OCI-LY1 (cell line): ENCODE results near the gene PIEZO1.

Experiments
- H2AFZ ChIP-seq: fragments of 200-600 bp; sonication (generic), shearing (Covaris generic); 2 replicates; pipeline ENCODE4 v1.6.0; 2014; ENCODE audit warnings: antibody characterized with exemption, mild to moderate bottlenecking, low read length
- H3F3A ChIP-seq: fragments of 200-600 bp; sonication (generic), shearing (Covaris generic); 2 replicates; pipeline ENCODE4 v1.6.0; 2014; ENCODE audit warnings: mild to moderate bottlenecking, antibody characterized with exemption, low read length, moderate library complexity; ENCODE audit not compliant: insufficient read depth
- H3K27ac ChIP-seq: fragments of 200-600 bp; sonication (generic); 2 replicates; pipeline ENCODE4 v1.5.1; 2014; ENCODE audit warnings: low read length, mixed run types, mild to moderate bottlenecking, low read depth; ENCODE audit not compliant: poor library complexity, severe bottlenecking
- H3K27me3 ChIP-seq: fragments of 200-600 bp; sonication (generic); 2 replicates; pipeline ENCODE4 v1.6.0; 2014; ENCODE audit warnings: antibody characterized with exemption, mild to moderate bottlenecking, low read length, moderate library complexity; ENCODE audit not compliant: insufficient read depth
- H3K36me3 ChIP-seq: fragments of 200-600 bp; sonication (generic); 2 replicates; pipeline ENCODE4 v1.6.1; 2014; ENCODE audit warnings: mild to moderate bottlenecking, antibody characterized with exemption, low read length, moderate library complexity, mixed read lengths; ENCODE audit not compliant: insufficient read depth
- H3K4me1 ChIP-seq: fragments of 200-600 bp; sonication (generic); 2 replicates; pipeline ENCODE4 v1.5.1; 2014; ENCODE audit warnings: mild to moderate bottlenecking, low read length, moderate library complexity; ENCODE audit not compliant: insufficient read depth, severe bottlenecking
- H3K4me2 ChIP-seq: fragments of 200-600 bp; sonication (generic), shearing (Covaris generic); 2 replicates; pipeline ENCODE4 v1.6.1; 2014; ENCODE audit warnings: low read length
- H3K4me3 ChIP-seq: fragments of 200-600 bp; sonication (generic); 2 replicates; pipeline ENCODE4 v1.5.1; 2014; ENCODE audit warnings: low read length, low read depth, mild to moderate bottlenecking, mixed read lengths; ENCODE audit not compliant: poor library complexity, severe bottlenecking
- H3K79me2 ChIP-seq: fragments of 200-600 bp; shearing (Covaris generic); 2 replicates; pipeline ENCODE4 v1.6.1; 2016; ENCODE audit warnings: mixed run types, low read length, mixed read lengths; ENCODE audit not compliant: insufficient read depth
- H3K9ac ChIP-seq: fragments of 200-600 bp; sonication (generic), shearing (Covaris generic); 2 replicates; pipeline ENCODE4 v1.6.1; 2014; ENCODE audit warnings: mild to moderate bottlenecking, low read length, mixed read lengths
- H3K9me2 ChIP-seq: fragments of 200-600 bp; sonication (generic), shearing (Covaris generic); 2 replicates; pipeline ENCODE4 v1.6.1; 2014; ENCODE audit warnings: low read depth, mild to moderate bottlenecking, low read length, mixed read lengths
- H3K9me3 ChIP-seq: fragments of 200-600 bp; shearing (Covaris generic); 2 replicates; pipeline ENCODE4 v1.6.1; 2014; ENCODE audit warnings: low read length, mixed read lengths
- H4K20me1 ChIP-seq: fragments of 200-600 bp; sonication (generic), shearing (Covaris generic); 2 replicates; pipeline ENCODE4 v1.6.0; 2016; ENCODE audit warnings: mild to moderate bottlenecking, low read length; ENCODE audit not compliant: insufficient read depth
- EZH2 ChIP-seq: fragments of 200-600 bp; sonication (generic), shearing (Covaris generic); IDR thresholded peaks from 2 replicates; pipeline ENCODE4 v1.8.0; 2017; ENCODE audit warnings: borderline replicate concordance, mixed run types, mild to moderate bottlenecking, antibody characterized with exemption, low read length, moderate library complexity, mixed read lengths
- TF ChIP-seq, protein P1 (sequence below): fragments of 200-600 bp; sonication (generic), shearing (Covaris generic); IDR thresholded peaks from 2 replicates; pipeline ENCODE4 v1.5.1; 2017; ENCODE audit warnings: mild to moderate bottlenecking, antibody characterized with exemption, low read length, moderate library complexity, mixed read lengths

Gene PIEZO1

GRCh38 chr16:88777471-88778270, 7.3 kb downstream of the PIEZO1 start:
- Histone ChIP-seq H3K36me3 (no peaks in the 10 kb centered on the region), H3K9ac (no peak overlapping the region), H4K20me1 (no peaks in the 10 kb centered on the region), H3K4me1 (peaks cover 5% of the 10 kb centered on the region), H3K4me2 (no peak overlapping the region), H3K27me3 (peaks cover 3% of the 10 kb centered on the region; the same call in 1 of the 2 replicates), H3K9me2 (no peaks in the 10 kb centered on the region), H3K79me2 (no peaks in the 10 kb centered on the region), H3F3A (no peaks in the 10 kb centered on the region), H3K9me3 (no peaks in the 10 kb centered on the region), H3K27ac (no peak overlapping the region), H3K4me3 (no peak overlapping the region), H2AFZ (no peak overlapping the region)
- TF ChIP-seq EZH2: no peak
- TF ChIP-seq, protein P1, sequence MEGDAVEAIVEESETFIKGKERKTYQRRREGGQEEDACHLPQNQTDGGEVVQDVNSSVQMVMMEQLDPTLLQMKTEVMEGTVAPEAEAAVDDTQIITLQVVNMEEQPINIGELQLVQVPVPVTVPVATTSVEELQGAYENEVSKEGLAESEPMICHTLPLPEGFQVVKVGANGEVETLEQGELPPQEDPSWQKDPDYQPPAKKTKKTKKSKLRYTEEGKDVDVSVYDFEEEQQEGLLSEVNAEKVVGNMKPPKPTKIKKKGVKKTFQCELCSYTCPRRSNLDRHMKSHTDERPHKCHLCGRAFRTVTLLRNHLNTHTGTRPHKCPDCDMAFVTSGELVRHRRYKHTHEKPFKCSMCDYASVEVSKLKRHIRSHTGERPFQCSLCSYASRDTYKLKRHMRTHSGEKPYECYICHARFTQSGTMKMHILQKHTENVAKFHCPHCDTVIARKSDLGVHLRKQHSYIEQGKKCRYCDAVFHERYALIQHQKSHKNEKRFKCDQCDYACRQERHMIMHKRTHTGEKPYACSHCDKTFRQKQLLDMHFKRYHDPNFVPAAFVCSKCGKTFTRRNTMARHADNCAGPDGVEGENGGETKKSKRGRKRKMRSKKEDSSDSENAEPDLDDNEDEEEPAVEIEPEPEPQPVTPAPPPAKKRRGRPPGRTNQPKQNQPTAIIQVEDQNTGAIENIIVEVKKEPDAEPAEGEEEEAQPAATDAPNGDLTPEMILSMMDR: no peak

GRCh38 chr16:88775825-88776224, 9.2 kb downstream of the PIEZO1 start:
- no peak overlapping the region for H3K27ac ChIP-seq
- TF ChIP-seq EZH2: no peak
- TF ChIP-seq, protein P1: no peak
- no peaks in the 10 kb centered on the region for H3K9me2 ChIP-seq
- H3K36me3 ChIP-seq: no peaks in the 10 kb centered on the region
- H3K4me2 ChIP-seq: no peak overlapping the region
- H3K79me2 ChIP-seq: no peaks in the 10 kb centered on the region
- no peaks in the 10 kb centered on the region for H4K20me1 ChIP-seq
- H3K27me3 ChIP-seq: peaks cover 3% of the 10 kb centered on the region; the same call in 1 of the 2 replicates
- no peaks in the 10 kb centered on the region for H3K9me3 ChIP-seq
- no peak overlapping the region for H3K4me3 ChIP-seq
- H3K4me1 ChIP-seq: peaks cover 8% of the 10 kb centered on the region
- H3F3A ChIP-seq: no peaks in the 10 kb centered on the region
- H2AFZ ChIP-seq: no peak overlapping the region
- H3K9ac ChIP-seq: no peak overlapping the region

DNA sequence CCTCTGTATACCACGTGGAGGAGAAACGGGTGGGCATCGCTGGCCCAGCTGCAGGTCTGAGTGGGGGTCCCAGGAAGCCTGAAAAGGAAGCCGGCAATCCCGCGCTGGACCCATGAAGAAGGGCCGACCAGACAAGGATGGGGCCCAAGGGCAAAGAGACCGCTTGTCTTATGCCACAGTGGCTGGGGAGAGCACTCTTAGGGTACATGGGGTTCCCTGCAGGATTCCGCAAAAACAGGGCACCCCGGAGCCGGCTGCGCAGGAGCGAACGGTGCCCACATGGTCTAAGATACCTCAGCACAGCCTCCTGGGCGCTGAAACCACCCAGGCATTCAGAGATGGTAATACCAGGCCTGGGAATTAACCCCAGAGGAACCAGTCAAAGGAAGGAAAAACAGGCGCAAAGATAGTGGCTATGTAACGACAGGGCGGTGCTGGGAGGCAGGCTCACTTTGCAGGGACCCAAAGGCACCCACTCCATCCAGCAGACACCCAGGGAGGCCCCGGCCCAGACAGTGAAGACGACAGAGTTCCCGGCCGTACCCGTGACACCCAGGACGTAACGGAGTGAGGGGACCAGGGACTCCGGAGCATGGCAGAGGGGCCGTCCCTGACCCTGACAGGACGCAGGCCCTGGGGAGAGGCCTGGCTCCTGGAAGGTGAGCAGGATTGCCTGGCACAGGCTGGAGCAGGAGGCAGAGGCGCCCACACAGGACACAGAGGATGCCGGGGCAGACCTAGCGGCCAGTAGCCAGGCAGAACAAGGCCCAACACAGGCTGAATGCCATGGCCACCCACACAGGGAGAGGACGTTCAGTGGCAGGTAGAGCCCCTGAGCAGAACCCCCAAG, 10.3 kb downstream of the PIEZO1 start:
- TF ChIP-seq EZH2: no peak
- TF ChIP-seq, protein P1: no peak
- Histone ChIP-seq H3K9me2 (no peaks in the 10 kb centered on the region), H3F3A (no peaks in the 10 kb centered on the region), H3K27ac (no peak overlapping the region), H3K4me1 (peaks cover 16% of the 10 kb centered on the region), H3K36me3 (no peaks in the 10 kb centered on the region), H3K4me2 (no peak overlapping the region), H3K9ac (no peak overlapping the region), H3K27me3 (peaks cover 3% of the 10 kb centered on the region; the same call in 1 of the 2 replicates), H3K9me3 (no peaks in the 10 kb centered on the region), H3K4me3 (no peak overlapping the region), H2AFZ (no peak overlapping the region), H4K20me1 (no peaks in the 10 kb centered on the region), H3K79me2 (no peaks in the 10 kb centered on the region)
